Mucosa of rectum (tissue), 2 donors: ENCODE results near the gene MRGPRE.

Experiments used
- H3K27ac ChIP-seq, 2 donors: one replicate each; pipeline ENCODE4 v1.7.0; 2013; ENCODE audit warnings: inconsistent platforms in 2 of 2, low read depth in 2 of 2, low read length in 2 of 2
- H3K27me3 ChIP-seq, 2 donors: one replicate each; pipeline ENCODE4 v1.7.0; 2013; ENCODE audit warnings: low read length in 2 of 2; ENCODE audit not compliant: control insufficient read depth in 2 of 2, insufficient read depth in 2 of 2
- H3K36me3 ChIP-seq, 2 donors: one replicate each; pipeline ENCODE4 v1.7.0; 2013; ENCODE audit warnings: low read length in 2 of 2; ENCODE audit not compliant: control insufficient read depth in 2 of 2, insufficient read depth in 2 of 2
- H3K4me1 ChIP-seq, 2 donors: one replicate each; pipeline ENCODE4 v1.7.0; 2013; ENCODE audit warnings: low read length in 2 of 2, mild to moderate bottlenecking in 1 of 2; ENCODE audit not compliant: control insufficient read depth in 2 of 2, insufficient read depth in 2 of 2
- H3K4me3 ChIP-seq, 2 donors: one replicate each; pipeline ENCODE4 v1.7.0; 2013; ENCODE audit warnings: low read length in 2 of 2
- H3K9ac ChIP-seq, 2 donors: one replicate each; pipeline ENCODE4 v1.7.0; 2013; ENCODE audit warnings: low read length in 2 of 2, low read depth in 1 of 2, mild to moderate bottlenecking in 1 of 2
- H3K9me3 ChIP-seq, 2 donors: one replicate each; pipeline ENCODE4 v1.7.0; 2013; ENCODE audit warnings: low read length in 2 of 2; ENCODE audit not compliant: control insufficient read depth in 2 of 2
- donor health status: healthy.
- donor health status: Normal muscosa, but diverticular disease.

Gene MRGPRE

DNA sequence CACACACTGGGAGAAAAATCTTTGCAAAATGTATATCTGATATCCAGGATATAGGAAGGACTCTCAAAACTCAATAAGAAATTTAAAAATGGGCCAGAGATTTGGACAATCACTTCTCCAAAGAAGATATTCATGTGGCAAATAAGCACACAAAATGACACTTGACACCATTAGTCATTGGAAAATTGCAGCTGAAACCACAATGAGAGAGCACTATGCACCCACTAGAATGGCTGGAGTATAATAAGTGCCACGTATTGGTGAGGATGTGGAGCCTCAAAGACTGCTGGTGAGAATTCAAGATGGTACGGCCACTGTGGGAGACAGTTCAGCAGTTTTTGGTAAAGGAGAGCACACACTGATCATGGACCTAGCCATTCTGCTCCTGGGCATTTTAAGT is 54.3 kb downstream of the MRGPRE start:
- H3K36me3 ChIP-seq, result no peaks in the 10 kb centered on the region
- H3K27ac ChIP-seq, result no peak overlapping the region
- H3K4me3 ChIP-seq, result no peak overlapping the region
- H3K9ac ChIP-seq, result no peak overlapping the region
- no peaks in the 10 kb centered on the region for H3K4me1 ChIP-seq
- peaks cover 2 to 4% of the 10 kb centered on the region in 2 donors for H3K9me3 ChIP-seq
- peaks cover 0 to 2% of the 10 kb centered on the region in 2 donors for H3K27me3 ChIP-seq
